ENCODE measurements around the gene MYADML2.
"Not testable (repeated sequence)": the region's sequence is repeated elsewhere in the genome, so short reads cannot be mapped to it uniquely, and the experiment has no call there.

The MYADML2 gene, protein sequence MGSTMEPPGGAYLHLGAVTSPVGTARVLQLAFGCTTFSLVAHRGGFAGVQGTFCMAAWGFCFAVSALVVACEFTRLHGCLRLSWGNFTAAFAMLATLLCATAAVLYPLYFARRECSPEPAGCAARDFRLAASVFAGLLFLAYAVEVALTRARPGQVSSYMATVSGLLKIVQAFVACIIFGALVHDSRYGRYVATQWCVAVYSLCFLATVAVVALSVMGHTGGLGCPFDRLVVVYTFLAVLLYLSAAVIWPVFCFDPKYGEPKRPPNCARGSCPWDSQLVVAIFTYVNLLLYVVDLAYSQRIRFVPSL

DNA sequence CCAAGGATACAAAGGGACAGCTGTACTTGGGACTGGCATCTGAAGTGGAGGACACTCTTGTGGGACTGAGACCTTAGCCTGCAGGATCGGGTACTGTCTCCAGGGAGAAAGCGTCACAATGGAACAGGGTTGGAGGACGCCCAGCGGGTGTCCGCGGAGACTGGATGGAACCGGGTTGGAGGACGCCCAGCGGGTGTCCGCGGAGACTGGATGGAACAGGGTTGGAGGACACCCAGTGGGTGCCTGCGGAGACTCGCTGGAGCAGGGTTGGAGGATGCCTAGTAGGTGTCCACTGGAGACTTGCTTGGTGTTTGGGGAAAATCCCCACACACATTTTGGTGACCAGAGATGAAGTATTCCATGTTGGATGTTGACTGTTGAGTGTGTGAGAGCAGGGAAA lies at the start of gene MYADML2:
Gene MYADML2 (minus strand): TSS at position 45 of the 400 bp plus-strand sequence. CDS start 5,492 bp downstream, outside the sequence.
- no peak for DNase-seq

DNA sequence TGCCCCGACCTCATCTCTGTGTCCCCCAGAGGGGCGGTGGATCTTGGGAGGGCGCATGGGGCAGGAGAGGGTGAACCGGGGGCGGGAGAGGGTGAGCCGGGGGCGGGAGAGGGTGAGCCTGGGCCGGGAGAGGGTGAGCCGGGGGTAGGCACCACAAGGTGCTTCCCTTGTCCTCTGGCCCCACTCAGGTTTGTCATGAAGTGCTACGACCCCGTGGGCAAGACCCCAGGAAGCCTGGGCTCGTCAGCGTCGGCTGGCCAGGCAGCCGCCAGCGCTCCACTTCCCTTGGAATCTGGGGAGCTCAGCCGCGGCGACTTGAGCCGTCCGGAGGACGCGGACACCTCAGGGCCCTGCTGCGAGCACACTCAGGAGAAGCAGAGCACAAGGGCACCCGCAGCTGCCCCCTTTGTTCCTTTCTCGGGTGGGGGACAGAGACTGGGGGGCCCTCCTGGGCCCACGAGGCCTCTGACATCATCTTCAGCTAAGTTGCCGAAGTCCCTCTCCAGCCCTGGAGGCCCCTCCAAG lies 49.3 kb upstream of the MYADML2 start:
- no peak for DNase-seq

DNA sequence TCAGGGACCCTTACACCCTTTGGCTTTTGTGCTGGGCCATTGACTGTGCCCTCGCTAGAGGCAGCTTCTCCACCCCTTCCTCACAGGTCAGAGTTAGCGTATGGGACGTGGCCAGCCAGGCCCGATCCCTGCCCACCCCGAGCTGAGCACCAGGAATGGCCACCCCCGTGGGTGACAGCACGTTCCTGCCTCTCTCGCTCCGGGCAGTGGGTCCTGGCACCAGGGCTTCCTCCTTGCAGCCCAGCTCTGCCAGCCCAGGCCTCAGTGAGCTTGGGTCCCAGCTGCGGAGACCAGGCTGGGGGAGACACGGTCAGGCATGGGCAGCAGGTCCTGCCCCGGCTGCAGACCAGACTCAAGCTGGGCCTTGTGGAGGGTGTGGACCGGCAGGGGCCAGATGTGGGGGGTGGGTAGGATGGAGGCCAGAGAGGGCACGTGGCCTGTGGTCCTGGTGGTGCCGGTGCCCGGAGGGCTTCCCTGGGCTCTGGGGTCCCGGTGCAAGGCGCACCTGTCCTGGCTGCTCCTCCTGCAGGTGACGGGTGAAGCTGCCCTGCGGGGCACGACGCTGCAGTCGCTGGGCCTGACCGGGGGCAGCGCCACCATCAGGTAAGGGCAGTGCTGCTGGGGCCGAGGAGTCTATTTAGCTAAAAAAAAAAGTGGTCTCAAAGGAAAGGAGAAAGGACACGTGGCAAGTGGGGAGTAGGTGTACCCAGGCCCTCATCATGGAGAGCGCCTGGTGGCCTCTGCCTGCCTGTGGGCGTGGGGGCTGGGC lies 48.6 kb upstream of the MYADML2 start:
- no peak for DNase-seq

DNA sequence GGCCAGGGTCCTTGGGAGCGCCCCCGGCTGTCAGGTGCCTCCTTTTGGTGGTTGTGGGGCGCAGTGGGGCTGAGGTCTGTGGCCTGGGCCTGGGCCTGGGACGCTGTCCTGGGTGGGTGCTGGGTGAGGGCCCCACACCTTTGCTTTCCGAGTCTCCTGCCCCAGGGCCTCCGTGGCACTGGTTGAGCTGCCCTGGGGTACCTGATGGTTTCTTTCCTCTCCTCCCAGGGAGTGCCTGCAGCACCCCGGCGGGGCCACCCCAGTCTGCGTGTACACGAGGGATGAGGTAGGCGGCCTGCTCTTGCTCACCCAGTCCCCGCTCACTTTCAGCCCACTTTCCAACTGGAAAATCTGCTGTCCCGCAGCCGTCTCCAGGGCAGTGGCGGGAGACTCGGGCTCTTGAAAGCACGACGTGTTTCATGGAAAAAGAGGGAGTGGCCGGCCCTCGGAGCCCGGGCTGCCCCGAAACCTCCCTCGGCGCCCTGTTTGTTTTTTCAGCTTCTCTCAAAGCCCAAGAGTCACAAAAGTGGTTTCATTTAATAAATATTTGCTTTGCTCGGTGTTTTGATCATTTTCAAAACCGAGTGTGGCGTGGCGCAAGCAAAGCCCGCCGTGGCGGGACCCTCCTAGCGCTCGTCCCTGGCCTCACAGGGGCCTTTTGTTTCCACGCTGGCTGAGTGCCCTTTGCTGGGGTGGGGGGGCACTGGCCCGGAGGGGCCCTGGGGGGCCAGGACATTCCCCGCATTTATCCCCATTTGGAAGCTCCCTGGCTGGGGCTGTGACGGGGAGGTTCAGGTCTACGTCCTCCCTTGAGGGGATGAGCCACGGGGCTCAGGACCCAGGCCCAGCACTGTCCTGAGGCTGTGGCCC lies 47.8 kb upstream of the MYADML2 start:
- DNase-seq, result no peak

GRCh38 chr17:81993729-81994592 lies 46.9 kb upstream of the MYADML2 start:
- no peak for DNase-seq

DNA sequence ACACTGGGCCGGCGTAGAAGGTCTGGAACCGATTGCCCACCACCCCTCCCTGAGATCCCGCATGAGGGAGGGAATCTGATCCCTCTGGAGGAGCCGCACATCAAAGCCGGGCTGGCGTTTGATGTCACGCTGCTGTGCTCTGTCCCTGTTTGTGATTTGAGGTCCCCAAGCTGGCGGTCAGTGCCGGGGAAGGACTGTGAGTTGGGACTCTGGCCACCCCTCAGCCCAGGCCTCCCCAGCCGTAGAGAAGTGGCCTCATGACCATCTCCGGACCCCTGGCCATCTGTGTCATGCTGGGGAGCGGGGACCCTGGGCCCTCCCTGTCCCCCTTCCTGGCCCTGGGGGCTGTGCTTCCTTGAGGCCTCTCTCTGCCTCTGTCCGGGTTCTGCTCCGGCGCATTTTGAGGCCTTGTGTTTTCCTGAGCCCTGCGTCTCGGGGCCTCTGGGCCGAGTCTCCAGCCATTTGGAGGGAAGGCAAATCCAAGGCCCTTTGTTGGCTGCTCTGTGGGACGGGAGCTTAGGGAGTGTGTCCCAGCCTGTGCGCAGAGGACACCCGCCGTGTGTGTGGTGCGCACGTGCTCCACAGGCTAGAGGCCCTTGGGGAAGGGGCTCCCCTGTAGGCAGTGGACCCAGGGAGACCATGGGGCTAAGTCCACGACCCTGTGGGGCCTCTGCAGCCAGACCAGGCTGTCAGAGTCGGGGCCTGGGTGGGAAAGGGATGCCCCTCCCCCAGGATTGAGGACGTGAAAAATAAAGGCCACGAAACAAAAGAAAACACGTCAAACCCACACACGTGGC lies 45.5 kb upstream of the MYADML2 start:
- no peak for DNase-seq

DNA sequence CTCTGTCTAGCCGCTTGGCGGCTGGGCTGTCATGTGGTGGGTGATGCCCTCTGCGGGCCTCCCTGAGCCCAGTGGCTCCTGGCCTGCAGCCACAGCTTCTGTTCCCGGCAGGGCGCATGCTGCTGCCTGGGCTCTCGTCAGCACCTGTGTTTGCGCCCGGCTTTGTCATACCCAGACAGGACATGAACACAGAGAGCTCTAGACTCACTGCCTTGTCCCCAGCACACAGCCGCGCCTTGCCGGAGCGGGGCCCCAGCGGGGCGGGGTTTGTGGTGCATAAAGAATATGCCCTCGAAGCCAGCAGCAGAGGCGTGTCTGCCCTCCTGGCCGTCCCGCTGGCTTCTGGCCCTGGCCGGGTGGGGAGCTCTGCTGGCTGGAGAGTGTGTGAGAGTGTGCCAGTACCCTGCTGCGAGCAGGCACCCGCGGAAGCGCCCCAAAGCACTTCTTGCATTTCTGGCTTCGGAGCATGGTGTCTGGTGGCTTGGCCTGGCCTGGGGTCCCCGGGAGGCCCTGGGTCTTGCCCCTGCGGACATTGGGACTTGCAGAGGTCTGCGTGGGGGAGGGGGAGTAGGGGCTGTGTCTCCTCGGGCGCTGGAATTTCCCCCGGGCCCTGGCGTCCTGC lies 44.8 kb upstream of the MYADML2 start:
- DNase-seq, result no peak

DNA sequence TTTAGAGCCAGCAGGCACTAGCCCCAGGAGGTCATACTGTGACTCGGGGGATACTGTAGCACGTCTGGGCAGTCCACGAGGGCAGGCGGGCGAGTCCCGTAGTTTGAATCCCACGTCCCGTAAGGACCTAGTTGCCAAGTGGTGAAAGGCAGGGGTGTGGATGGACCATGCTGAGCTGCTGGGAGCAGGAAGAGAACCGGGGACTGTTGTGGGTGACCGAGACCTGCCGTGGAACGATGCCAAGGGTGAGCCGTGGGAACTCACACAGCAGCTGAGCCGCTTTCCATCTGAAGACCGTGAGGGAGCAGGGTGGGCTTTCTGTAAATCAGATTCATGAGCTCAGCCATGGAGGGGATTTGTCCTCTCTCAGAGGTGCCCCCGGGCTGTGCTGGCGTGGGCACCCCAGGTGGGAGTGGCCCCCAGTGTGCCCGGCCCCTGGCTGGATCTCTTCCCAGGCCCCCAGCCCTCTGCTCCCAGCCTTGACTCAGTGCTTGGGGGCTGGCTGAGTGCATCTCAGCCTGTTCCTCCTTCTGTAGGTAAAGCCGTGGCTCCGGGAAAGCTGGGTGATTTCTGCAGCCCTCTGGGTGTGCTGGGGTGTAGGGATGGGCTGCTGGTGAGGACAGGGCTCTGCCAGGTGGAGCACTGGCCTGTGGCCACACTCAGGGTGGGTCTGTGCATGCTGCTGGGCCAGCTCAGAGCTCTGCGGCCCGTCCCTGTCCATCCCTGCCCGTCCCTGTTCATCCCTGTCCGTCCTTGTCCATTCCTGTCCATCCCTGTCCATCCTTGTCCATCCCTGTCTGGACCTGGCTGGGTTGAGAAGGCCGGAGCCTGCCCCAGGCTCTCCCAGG lies 44.0 kb upstream of the MYADML2 start:
- DNase-seq, result no peak

DNA sequence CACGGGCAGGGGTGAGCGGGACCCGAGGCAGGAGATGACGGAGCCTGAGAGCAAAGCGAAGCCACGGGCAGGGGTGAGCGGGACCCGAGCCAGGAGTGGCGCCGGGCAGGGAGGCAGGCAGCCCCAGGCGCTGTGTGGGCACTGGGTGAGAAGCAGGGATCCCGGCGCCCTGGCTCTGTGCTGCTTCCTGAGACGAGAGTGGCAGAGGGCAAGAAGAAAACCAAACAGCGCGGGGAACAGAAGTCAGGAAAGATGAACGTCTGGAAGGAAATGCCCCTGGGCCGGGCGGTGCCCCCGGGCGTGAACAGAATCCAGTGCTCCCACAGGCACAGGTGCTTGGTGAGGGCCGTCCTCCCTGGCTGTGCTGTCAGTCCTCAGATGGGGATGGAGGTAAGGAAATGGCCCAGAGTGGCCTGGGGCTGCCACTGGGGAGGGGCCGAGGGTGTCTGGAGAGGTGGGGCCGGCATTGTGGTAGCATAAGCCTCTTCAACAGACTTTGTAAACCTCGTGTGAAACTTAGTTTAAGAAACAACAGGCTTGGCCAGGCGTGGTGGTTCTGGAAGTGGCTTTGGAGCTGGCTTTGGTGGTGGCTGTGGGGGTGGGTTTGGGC lies 40.2 kb upstream of the MYADML2 start:
- no peak for DNase-seq

DNA sequence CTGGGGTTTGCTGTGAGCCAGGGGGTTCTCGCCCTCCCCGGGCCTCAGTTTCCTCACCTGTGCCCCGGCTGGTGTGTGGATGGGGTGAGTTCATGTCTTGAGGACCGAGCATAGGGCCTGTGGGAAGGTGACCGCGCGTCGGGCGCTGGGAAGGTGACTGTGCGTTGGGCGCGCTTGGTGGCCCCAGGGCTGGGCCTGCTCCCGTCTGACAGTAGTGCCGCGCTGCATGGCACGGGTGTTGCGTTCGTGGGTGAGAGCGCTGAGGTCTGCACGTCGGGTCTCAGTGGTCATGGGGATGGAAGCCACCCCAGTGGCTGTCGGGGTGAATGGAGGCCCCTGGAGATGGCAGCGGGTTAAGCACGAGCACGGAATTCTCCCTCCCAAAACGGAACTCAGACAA lies 39.6 kb upstream of the MYADML2 start:
- DNase-seq, result no peak

- DNase-seq, result no peak
Observed at GRCh38 chr17:81984773-81985410, 37.9 kb upstream of the MYADML2 start.

- DNase-seq, result no peak
Observed at GRCh38 chr17:81983639-81984373, 36.8 kb upstream of the MYADML2 start.

DNA sequence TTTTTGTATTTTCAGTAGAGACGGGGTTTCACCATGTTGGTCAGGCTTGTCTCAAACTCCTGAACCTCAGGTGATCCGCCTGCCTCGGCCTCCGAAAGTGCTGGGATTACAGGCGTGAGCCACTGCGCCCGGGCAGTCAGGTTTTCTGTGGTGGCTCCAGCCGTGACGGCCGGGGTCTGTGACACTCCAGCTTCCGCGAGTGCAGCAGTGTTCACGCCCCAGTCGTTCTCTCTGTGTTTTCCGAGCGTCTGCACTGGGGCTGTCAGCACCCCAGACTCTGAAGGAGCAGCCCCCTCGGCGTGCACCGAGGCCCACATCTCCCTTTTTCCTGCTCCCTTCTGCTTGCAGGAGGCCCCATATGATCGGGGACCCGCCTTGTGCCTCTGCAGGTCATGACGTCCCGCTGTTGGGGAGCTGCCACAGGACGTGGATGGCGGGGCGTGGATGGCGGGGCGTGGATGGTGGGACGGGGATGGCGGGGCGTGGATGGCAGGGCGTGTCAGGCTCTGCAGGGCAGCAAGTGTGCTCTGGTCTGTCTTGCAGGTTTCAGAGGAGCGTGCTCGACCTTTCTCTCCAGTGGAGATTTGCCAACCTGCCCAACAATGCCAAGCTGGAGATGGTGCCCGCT lies 36.1 kb upstream of the MYADML2 start:
- no peak for DNase-seq

GRCh38 chr17:81981511-81981910 lies 34.5 kb upstream of the MYADML2 start:
- DNase-seq, result not testable (repeated sequence)

DNA sequence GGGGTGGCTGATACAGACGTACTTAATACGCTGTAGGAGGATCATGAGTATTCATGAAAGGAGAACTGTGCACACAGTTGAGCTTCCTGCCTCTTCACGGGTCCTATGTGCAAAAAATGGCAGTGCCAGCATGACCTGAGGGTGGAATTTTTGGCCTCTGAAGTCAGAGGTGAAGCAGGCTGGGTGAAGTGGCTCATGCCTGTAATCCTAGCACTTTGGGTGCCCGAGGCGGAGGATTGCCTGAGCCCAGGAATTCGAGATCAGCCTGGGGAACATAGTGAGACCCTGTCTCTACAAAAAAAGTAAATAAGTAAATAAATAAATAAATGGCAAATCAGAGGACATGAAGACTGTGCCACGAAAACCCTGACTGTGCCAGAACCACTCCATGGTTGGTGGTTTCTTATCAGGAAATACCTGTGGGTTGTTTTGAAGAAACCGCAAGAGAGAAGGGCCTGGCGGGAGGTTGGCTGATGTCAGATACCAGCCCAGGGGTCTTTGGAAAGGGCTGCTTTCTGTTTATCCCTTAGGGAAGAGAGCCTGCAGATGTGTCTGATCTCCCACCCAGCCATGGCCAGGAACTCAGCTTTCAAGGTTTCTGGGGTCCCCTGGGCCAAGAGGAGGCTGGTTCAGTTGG lies 33.8 kb upstream of the MYADML2 start:
- DNase-seq, result peak; percentile 25

DNA sequence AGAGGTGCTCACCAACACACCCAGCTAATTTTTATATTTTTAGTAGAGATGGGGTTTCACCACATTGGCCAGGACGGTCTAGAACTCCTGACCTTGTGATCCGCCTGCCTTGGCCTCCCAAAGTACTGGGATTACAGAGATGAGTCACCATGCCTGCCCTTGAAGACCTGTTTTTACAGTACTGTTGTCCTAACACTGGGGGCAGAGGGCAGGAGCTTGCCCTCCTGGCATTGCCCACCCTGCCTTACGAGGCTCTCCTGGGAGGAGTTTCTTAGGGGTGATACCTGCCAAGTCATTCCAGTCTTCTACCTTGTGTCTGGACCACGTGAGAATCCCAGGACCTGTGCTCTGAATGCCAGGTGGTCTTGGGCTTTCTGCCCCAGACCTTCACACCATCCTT lies 33.1 kb upstream of the MYADML2 start:
- no peak for DNase-seq

Data from CD4-positive, alpha-beta T cell treated with Interleukin-17A for 1 hour (primary cell).